ENCODE data around the gene P2RY8. TPM values are rescaled to one million over a fixed set of nuclear protein-coding genes. Genes with fewer than 3 reads are reported as not detected.

The P2RY8 gene
- polyA plus RNA-seq, 3 donors = 18.9 to 40.0 (median 33.3) TPM

- Mint-ChIP-seq H3K27me3 (ENCODE audit: low read depth in 3 of 3) (peaks cover 0 to 1% (median 0%) of the 10 kb centered on the region in 3 donors), H3K27ac (peak overlapping the region; percentile 92 to 99 (median 98)), H3K4me3 (peak overlapping the region; percentile 86 to 92)
These were observed 55.1 kb downstream of the P2RY8 start for GRCh38 chrX:1481636-1482529.

More at GRCh38 chrX:1481636-1482529, 55.1 kb downstream of the P2RY8 start:
- peak; percentile 84 to 90 (median 86) for DNase-seq
- Histone ChIP-seq H3K4me2 (replicated peaks; ENCODE audit: extremely low read depth, low read length, poor library complexity, severe bottlenecking) (peak overlapping the region; percentile 76), H3K36me3 (replicated peaks in 1 of 2; ENCODE audit: control insufficient read depth in 1 of 2, insufficient read depth in 2 of 2, low read length in 2 of 2) (peaks cover 7 to 11% of the 10 kb centered on the region in 2 donors), H4K20me1 (ENCODE audit: insufficient read depth, low read length) (peaks cover 29% of the 10 kb centered on the region), H3K9ac (ENCODE audit: insufficient read depth, low read length, poor library complexity, severe bottlenecking) (peak overlapping the region; percentile 65), H3K9me3 (replicated peaks in 1 of 2; ENCODE audit: control insufficient read depth in 1 of 2, insufficient read depth in 1 of 2, low read length in 2 of 2) (no peaks in the 10 kb centered on the region), H3K4me1 (ENCODE audit: control insufficient read depth in 1 of 2, insufficient read depth in 2 of 2, low read length in 2 of 2) (peaks cover 58 to 59% of the 10 kb centered on the region in 2 donors), H3K27me3 (ENCODE audit: control insufficient read depth in 2 of 2, insufficient read depth in 2 of 2, low read length in 2 of 2) (no peaks in the 10 kb centered on the region), H2AFZ (ENCODE audit: insufficient read depth, low read depth, low read length, poor library complexity, severe bottlenecking) (peak overlapping the region; percentile 83), H3K4me3 (replicated peaks in 1 of 3; ENCODE audit: low read depth in 2 of 3, low read length in 3 of 3) (peak overlapping the region; percentile 6 to 70 (median 32)), H3K79me2 (ENCODE audit: insufficient read depth, low read length) (peaks cover 84% of the 10 kb centered on the region), H3K27ac (ENCODE audit: low read depth in 1 of 2, low read length in 2 of 2) (peak overlapping the region; percentile 87 to 93)
- H3K9me3 Mint-ChIP-seq = peaks cover 0 to 3% (median 0%) of the 10 kb centered on the region in 7 donors
- intact Hi-C loops (cut with micrococcal nuclease) = loop anchor here in 1 of 2 donors (1.0 kb wide), 1 partner anchor 55 kb away; the partner anchor contains the start of gene P2RY8
- peaks cover 40 to 43% of the 10 kb centered on the region in 2 donors for H3K36me3 Mint-ChIP-seq
- TF ChIP-seq CTCF (IDR thresholded peaks at IDR 0.05) = no peak
- WGBS (ENCODE audit: insufficient coverage) = 0% methylated on average over 23 of the region's 26 CpGs
- H3K4me1 Mint-ChIP-seq = peaks cover 74% of the 10 kb centered on the region

All from CD14-positive monocyte (primary cell).